GM21576 (cell line): ENCODE results near the gene NEDD1.

Experiments
- ATAC-seq: cut with Tn5 transposase; IDR thresholded peaks from one replicate; pipeline ENCODE4 v1.9.1; 2021; ENCODE audit warnings: mild to moderate bottlenecking, moderate library complexity; ENCODE audit not compliant: unreplicated experiment

Gene NEDD1

GRCh38 chr12:96897421-96897820 is 9.6 kb upstream of the NEDD1 start:
- ATAC-seq = no peak

GRCh38 chr12:96901175-96901574 is 5.9 kb upstream of the NEDD1 start:
- ATAC-seq = no peak

- no peak for ATAC-seq
These were observed 5.0 kb upstream of the NEDD1 start for GRCh38 chr12:96902076-96902475.

GRCh38 chr12:96906498-96906848 is 584 bp upstream of the NEDD1 start:
- ATAC-seq = no peak

- peak; percentile 36 for ATAC-seq
These were observed 790 bp downstream of the NEDD1 start for GRCh38 chr12:96907671-96908422.

GRCh38 chr12:96908423-96908675 is 1.3 kb downstream of the NEDD1 start:
- ATAC-seq = no peak

- no peak for ATAC-seq
These were observed 5.2 kb downstream of the NEDD1 start for GRCh38 chr12:96912261-96912660.

- ATAC-seq = no peak
These were observed 5.9 kb downstream of the NEDD1 start for GRCh38 chr12:96912943-96913342.

- ATAC-seq = no peak
These were observed 12.6 kb downstream of the NEDD1 start for GRCh38 chr12:96919510-96920210.

GRCh38 chr12:96948782-96949181 is 41.7 kb downstream of the NEDD1 start:
- ATAC-seq = no peak

- no peak for ATAC-seq
These were observed 72.5 kb downstream of the NEDD1 start for GRCh38 chr12:96979532-96979931.

- ATAC-seq = no peak
These were observed 73.9 kb downstream of the NEDD1 start for GRCh38 chr12:96980991-96981414.

GRCh38 chr12:96981911-96982310 is 74.9 kb downstream of the NEDD1 start:
- ATAC-seq = no peak

GRCh38 chr12:96982671-96983070 is 75.6 kb downstream of the NEDD1 start:
- ATAC-seq = no peak

- peak; percentile 84 for ATAC-seq
These were observed 78.7 kb downstream of the NEDD1 start for GRCh38 chr12:96985515-96986362.

- ATAC-seq = no peak
These were observed 79.9 kb downstream of the NEDD1 start for GRCh38 chr12:96986883-96987523.

- no peak for ATAC-seq
These were observed 81.9 kb downstream of the NEDD1 start for GRCh38 chr12:96988919-96989318.

GRCh38 chr12:96989916-96990315 is 82.9 kb downstream of the NEDD1 start:
- ATAC-seq = no peak

- ATAC-seq = no peak
These were observed 87.8 kb downstream of the NEDD1 start for GRCh38 chr12:96994900-96995299.

GRCh38 chr12:96995861-96996260 is 88.8 kb downstream of the NEDD1 start:
- ATAC-seq = no peak

GRCh38 chr12:96997797-96998484 is 90.9 kb downstream of the NEDD1 start:
- no peak for ATAC-seq
